Endothelial cell of umbilical vein (primary cell): ENCODE measurements around the gene CDC34. TPM values are rescaled to one million over a fixed set of nuclear protein-coding genes. Genes with fewer than 3 reads are reported as not detected.

Source experiments
- BruUV-seq: library from RNA; stranded (reverse); fragments of 400-500 nt; replicated peaks from 2 replicates; lab custom pipeline; 2021; lab: Mats Ljungman, UMichigan
- CTCF ChIA-PET: fragments of 300-600, 350-600 bp; sonication (Branson Sonifier 250); formaldehyde crosslinking; loops from one replicate; lab custom pipeline; 2021; ENCODE audit warnings: antibody characterized with exemption, inconsistent platforms; lab: Charles Lee
- POLR2A ChIA-PET: fragments of 300-600, 350-600 bp; sonication (Branson Sonifier 250); formaldehyde crosslinking; loops from one replicate; lab custom pipeline; 2021; ENCODE audit warnings: antibody characterized with exemption, inconsistent platforms; lab: Charles Lee
- DNase-seq: peaks from one replicate; pipeline ENCODE4 v3.0.0-alpha.2; 2011; ENCODE audit warnings: low read depth, low spot score
- FAIRE-seq: peaks from 2 replicates; lab custom pipeline; 2011; peaks lifted over from hg19 to GRCh38; lab: Jason Lieb, UNC
- H2AFZ ChIP-seq: 2 replicates; pipeline ENCODE4 v1.6.0; 2012; ENCODE audit warnings: low read depth, low read length, control low read depth, inconsistent platforms
- H3K27ac ChIP-seq: 2 replicates; pipeline ENCODE4 v1.5.1; 2011; ENCODE audit warnings: low read depth, mild to moderate bottlenecking, control low read depth, low read length, moderate library complexity; ENCODE audit not compliant: insufficient read depth
- H3K27me3 ChIP-seq, 2 experiments: 2 replicates each; pipeline versions ENCODE4 v1.6.0 to v1.6.1; 2011; ENCODE audit warnings: low read length in 2 of 2, mixed read lengths in 1 of 2; ENCODE audit not compliant: control insufficient read depth in 2 of 2, insufficient read depth in 2 of 2
- H3K36me3 ChIP-seq, 2 experiments: 2 replicates in 1 of 2; 3 replicates in 1 of 2; pipeline ENCODE4 v1.5.1; 2011; ENCODE audit warnings: low read length in 2 of 2, mild to moderate bottlenecking in 1 of 2, moderate library complexity in 1 of 2; ENCODE audit not compliant: control insufficient read depth in 2 of 2, insufficient read depth in 2 of 2; ENCODE audit errors: extremely low read depth in 1 of 2
- H3K4me1 ChIP-seq: 3 replicates; pipeline ENCODE4 v1.5.1; 2011; ENCODE audit warnings: mild to moderate bottlenecking, low read length; ENCODE audit not compliant: control insufficient read depth, insufficient read depth; ENCODE audit errors: extremely low read depth
- H3K4me2 ChIP-seq: 2 replicates; pipeline ENCODE4 v1.6.1; 2011; ENCODE audit warnings: low read length, control low read depth, mixed read lengths; ENCODE audit not compliant: insufficient read depth
- H3K4me3 ChIP-seq, 3 experiments: fragments of 200-600 bp in 1 of 3; sonication (generic), shearing (Covaris generic) in 1 of 3; replicated peaks in 1 of 3; 2 replicates each; pipeline ENCODE4 v1.5.1; 2011 to 2016; ENCODE audit warnings: control low read depth in 3 of 3, low read length in 3 of 3, mild to moderate bottlenecking in 2 of 3, inconsistent platforms in 1 of 3, low read depth in 1 of 3, moderate library complexity in 1 of 3; ENCODE audit not compliant: insufficient read depth in 1 of 3
- H3K79me2 ChIP-seq: 2 replicates; pipeline ENCODE4 v1.6.0; 2012; ENCODE audit warnings: low read length, inconsistent platforms; ENCODE audit not compliant: control insufficient read depth, insufficient read depth
- H3K9ac ChIP-seq: replicated peaks from 2 replicates; pipeline ENCODE3; 2011; ENCODE audit warnings: low read length, control low read depth; ENCODE audit not compliant: insufficient read depth; ENCODE audit errors: extremely low read depth
- H3K9me1 ChIP-seq: replicated peaks from 3 replicates; pipeline ENCODE4 v1.6.0; 2011; ENCODE audit warnings: mild to moderate bottlenecking, low read length; ENCODE audit not compliant: control insufficient read depth, insufficient read depth; ENCODE audit errors: extremely low read depth
- H3K9me3 ChIP-seq: replicated peaks from 2 replicates; pipeline ENCODE4 v1.5.1; 2012; ENCODE audit warnings: low read length, inconsistent platforms; ENCODE audit not compliant: control insufficient read depth, insufficient read depth
- H4K20me1 ChIP-seq: replicated peaks from 2 replicates; pipeline ENCODE3; 2011; ENCODE audit warnings: mild to moderate bottlenecking, low read length; ENCODE audit not compliant: control insufficient read depth, insufficient read depth; ENCODE audit errors: extremely low read depth
- EZH2 ChIP-seq: IDR thresholded peaks from 2 replicates; pipeline ENCODE4 v1.6.1; 2012; ENCODE audit warnings: borderline replicate concordance, low read depth, mild to moderate bottlenecking, moderate library complexity, low read length, inconsistent platforms; ENCODE audit not compliant: severe bottlenecking
- FOS ChIP-seq: IDR thresholded peaks from 2 replicates; pipeline ENCODE4 v1.6.1; 2011; ENCODE audit warnings: mild to moderate bottlenecking, low read length, moderate library complexity, borderline replicate concordance; ENCODE audit not compliant: insufficient read depth
- GATA2 ChIP-seq: IDR thresholded peaks from 2 replicates; pipeline ENCODE4 v1.7.0; 2011; ENCODE audit warnings: low read depth, mild to moderate bottlenecking, moderate library complexity, mixed read lengths, low read length; ENCODE audit not compliant: insufficient read length, insufficient read depth
- JUN ChIP-seq: IDR thresholded peaks from 2 replicates; pipeline ENCODE4 v1.6.1; 2011; ENCODE audit warnings: borderline replicate concordance, low read depth; ENCODE audit not compliant: insufficient read length, insufficient read depth
- MYC ChIP-seq: IDR thresholded peaks from one replicate; pipeline ENCODE4 v1.6.1; 2011; ENCODE audit warnings: mild to moderate bottlenecking, low read depth, low read length
- POLR2A ChIP-seq: IDR thresholded peaks from 2 replicates; pipeline ENCODE4 v1.6.1; 2012; ENCODE audit warnings: low read depth, mild to moderate bottlenecking, control low read depth, low read length
- POLR2AphosphoS5 ChIP-seq: IDR thresholded peaks from 2 replicates; pipeline ENCODE4 v1.6.1; 2012; ENCODE audit warnings: low read depth, mild to moderate bottlenecking, control low read depth, low read length, moderate library complexity; ENCODE audit not compliant: insufficient read depth
- dilution Hi-C: fragments of 300-500 bp; cut with MboI; formaldehyde crosslinking; loops from one replicate; pipeline ENCODE4 v1.15.0; 2019; ENCODE audit warnings: low sequenced_read_pairs; ENCODE audit not compliant: extremely low pct_ligation_motif_present
- intact Hi-C: fragments of 100-400 bp; cut with micrococcal nuclease; formaldehyde crosslinking; loops from one replicate; pipeline ENCODE4 v1.10.0; 2022
- polyA plus RNA-seq, 4 experiments: library from polyadenylated mRNA; depleted of rRNA in 3 of 4; stranded (reverse) in 3 of 4; unstranded in 1 of 4; fragments of >200 nt; gene quantifications; 2 replicates each; pipeline versions ENCODE4 v1.2.1 to v1.2.3, GENCODE V29; 2011 to 2012; ENCODE audit warnings: missing spikeins in 1 of 4
- total RNA-seq: library from RNA; stranded (reverse); gene quantifications from 2 replicates; pipeline ENCODE4 v1.2.3, GENCODE V29; 2021
- TF ChIP-seq, protein P1 (sequence below): IDR thresholded peaks from 2 replicates; pipeline ENCODE4 v1.6.1; 2011; ENCODE audit not compliant: insufficient read depth, insufficient read length
- TF ChIP-seq, protein P2 (sequence below), 2 donors: IDR thresholded peaks; 1 replicate in 1 of 2; 2 replicates in 1 of 2; pipeline ENCODE4 v1.5.1; 2011; ENCODE audit warnings: low read length in 2 of 2, mild to moderate bottlenecking in 2 of 2, moderate library complexity in 2 of 2, control low read depth in 1 of 2, inconsistent platforms in 1 of 2, low read depth in 1 of 2; ENCODE audit not compliant: insufficient read depth in 1 of 2; ENCODE audit errors: extremely low read depth in 1 of 2

CDC34 gene
- total and polyA plus RNA-seq, 2 donors (not counting 3 experiments of a cell fraction or from before 2014, with no cell fraction given) = 90.4 to 92.9 TPM

- no peak overlapping the region for H3K9ac ChIP-seq
- no peak overlapping the region for H3K4me3 ChIP-seq
- H3K27me3 ChIP-seq = peaks cover 0 to 1% of the 10 kb centered on the region in 2 experiments
- ChIA-PET POLR2A (no interaction called here), CTCF (no interaction called here)
- no peaks in the 10 kb centered on the region for H3K36me3 ChIP-seq
- DNase-seq = no peak
- no peak overlapping the region for H3K4me2 ChIP-seq
- no peaks in the 10 kb centered on the region for H3K9me1 ChIP-seq
- no peaks in the 10 kb centered on the region for H3K4me1 ChIP-seq
- no peak overlapping the region for H2AFZ ChIP-seq
- no TSS peak for BruUV-seq
- H3K9me3 ChIP-seq = no peaks in the 10 kb centered on the region
- intact Hi-C loops = no loop called here
- no peaks in the 10 kb centered on the region for H4K20me1 ChIP-seq
- TF ChIP-seq MYC (no peak), JUN (no peak), EZH2 (no peak), POLR2A (no peak), POLR2AphosphoS5 (no peak), FOS (no peak), GATA2 (no peak)
- TF ChIP-seq, protein P1, sequence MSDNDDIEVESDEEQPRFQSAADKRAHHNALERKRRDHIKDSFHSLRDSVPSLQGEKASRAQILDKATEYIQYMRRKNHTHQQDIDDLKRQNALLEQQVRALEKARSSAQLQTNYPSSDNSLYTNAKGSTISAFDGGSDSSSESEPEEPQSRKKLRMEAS = no peak
- TF ChIP-seq, protein P2, sequence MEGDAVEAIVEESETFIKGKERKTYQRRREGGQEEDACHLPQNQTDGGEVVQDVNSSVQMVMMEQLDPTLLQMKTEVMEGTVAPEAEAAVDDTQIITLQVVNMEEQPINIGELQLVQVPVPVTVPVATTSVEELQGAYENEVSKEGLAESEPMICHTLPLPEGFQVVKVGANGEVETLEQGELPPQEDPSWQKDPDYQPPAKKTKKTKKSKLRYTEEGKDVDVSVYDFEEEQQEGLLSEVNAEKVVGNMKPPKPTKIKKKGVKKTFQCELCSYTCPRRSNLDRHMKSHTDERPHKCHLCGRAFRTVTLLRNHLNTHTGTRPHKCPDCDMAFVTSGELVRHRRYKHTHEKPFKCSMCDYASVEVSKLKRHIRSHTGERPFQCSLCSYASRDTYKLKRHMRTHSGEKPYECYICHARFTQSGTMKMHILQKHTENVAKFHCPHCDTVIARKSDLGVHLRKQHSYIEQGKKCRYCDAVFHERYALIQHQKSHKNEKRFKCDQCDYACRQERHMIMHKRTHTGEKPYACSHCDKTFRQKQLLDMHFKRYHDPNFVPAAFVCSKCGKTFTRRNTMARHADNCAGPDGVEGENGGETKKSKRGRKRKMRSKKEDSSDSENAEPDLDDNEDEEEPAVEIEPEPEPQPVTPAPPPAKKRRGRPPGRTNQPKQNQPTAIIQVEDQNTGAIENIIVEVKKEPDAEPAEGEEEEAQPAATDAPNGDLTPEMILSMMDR (IDR thresholded peaks at IDR 0.05; ENCODE audit: extremely low read depth in 1 of 2, insufficient read depth in 1 of 2, low read depth in 1 of 2, low read length in 2 of 2) = no peak
- no peak overlapping the region for H3K27ac ChIP-seq
- no peak for FAIRE-seq
- no peaks in the 10 kb centered on the region for H3K79me2 ChIP-seq
- dilution Hi-C loops = no loop called here
Observed at GRCh38 chr19:525029-525428, 6.5 kb upstream of the CDC34 start.
